ENCODE data around the gene CENPS. TPM values are rescaled to one million over a fixed set of nuclear protein-coding genes. Genes with fewer than 3 reads are reported as not detected.
"Not testable (repeated sequence)": the region's sequence is repeated elsewhere in the genome, so short reads cannot be mapped to it uniquely, and the experiment has no call there.

Gene CENPS
- total RNA-seq, 1 experiment from 2014 or later: 16.3 TPM

DNA sequence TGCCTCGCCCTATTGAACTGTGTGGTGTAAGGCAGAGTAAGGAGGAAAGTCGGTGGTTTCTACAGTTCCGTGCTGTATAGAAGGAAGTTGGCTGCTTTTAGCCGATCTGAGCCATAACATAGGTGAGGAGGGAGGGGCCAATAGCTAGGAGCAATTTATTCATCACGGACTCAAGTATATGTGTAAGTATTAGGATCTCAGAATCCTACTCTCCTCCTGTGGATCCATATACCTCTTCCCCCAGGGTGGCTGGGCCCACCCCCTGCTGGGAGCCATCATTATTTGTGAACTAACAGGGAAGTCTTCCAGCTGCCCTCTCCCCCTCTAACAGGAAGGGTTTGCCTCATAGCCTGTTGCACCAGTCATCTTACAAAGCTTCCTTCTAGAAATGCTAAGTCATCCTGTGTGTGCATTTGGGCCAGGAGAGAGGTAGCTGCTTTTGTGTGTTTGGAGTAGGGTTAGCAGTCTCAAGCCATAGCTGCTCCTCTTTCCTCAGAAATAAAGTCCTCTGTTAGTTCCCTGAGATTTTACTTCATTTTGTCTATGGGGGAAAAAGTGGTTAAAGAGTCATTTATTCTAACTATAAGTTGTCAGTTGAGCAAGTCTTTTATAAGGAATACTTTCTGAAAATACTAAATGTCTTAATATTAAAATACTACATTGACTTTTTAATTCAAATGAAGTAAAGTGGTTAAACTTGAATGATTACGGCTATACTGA is 14.9 kb upstream of the CENPS start:
- BruUV-seq (replicated peaks): no TSS peak
- peaks cover 6% of the 10 kb centered on the region; the same call in 1 of the 2 replicates for H3K4me1 ChIP-seq (ENCODE audit: insufficient read depth, low read length)
- DNase-seq (peak; percentile 47), ATAC-seq (peak; percentile 18; the same call in 1 of the 2 replicates)
- intact Hi-C loops (cut with micrococcal nuclease): no loop called here
- TF ChIP-seq, protein P1, sequence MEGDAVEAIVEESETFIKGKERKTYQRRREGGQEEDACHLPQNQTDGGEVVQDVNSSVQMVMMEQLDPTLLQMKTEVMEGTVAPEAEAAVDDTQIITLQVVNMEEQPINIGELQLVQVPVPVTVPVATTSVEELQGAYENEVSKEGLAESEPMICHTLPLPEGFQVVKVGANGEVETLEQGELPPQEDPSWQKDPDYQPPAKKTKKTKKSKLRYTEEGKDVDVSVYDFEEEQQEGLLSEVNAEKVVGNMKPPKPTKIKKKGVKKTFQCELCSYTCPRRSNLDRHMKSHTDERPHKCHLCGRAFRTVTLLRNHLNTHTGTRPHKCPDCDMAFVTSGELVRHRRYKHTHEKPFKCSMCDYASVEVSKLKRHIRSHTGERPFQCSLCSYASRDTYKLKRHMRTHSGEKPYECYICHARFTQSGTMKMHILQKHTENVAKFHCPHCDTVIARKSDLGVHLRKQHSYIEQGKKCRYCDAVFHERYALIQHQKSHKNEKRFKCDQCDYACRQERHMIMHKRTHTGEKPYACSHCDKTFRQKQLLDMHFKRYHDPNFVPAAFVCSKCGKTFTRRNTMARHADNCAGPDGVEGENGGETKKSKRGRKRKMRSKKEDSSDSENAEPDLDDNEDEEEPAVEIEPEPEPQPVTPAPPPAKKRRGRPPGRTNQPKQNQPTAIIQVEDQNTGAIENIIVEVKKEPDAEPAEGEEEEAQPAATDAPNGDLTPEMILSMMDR (conservative IDR thresholded peaks at IDR 0.05; ENCODE audit: low read depth, low read length): no peak
- TF ChIP-seq EZH2phosphoT487 (IDR thresholded peaks at IDR 0.05; ENCODE audit: borderline replicate concordance, low read length) (no peak), EZH2 (IDR thresholded peaks at IDR 0.05; ENCODE audit: low read length, unreplicated experiment) (no peak)
- H3K4me2 ChIP-seq (ENCODE audit: low read length): no peak overlapping the region
- peak overlapping the region; percentile 28 for H3K9ac ChIP-seq (ENCODE audit: low read length)
- no peaks in the 10 kb centered on the region for H3K79me2 ChIP-seq (ENCODE audit: low read length)
- H2AFZ ChIP-seq (ENCODE audit: low read length): no peak overlapping the region
- no peaks in the 10 kb centered on the region for H3F3A ChIP-seq (ENCODE audit: low read length, unreplicated experiment)
- H3K36me3 ChIP-seq (ENCODE audit: low read depth, low read length): peaks cover 81% of the 10 kb centered on the region
- peak overlapping the region; percentile 52 for H3K27ac ChIP-seq (ENCODE audit: low read length)
- no peaks in the 10 kb centered on the region for H4K20me1 ChIP-seq (ENCODE audit: low read length)
- H3K27me3 ChIP-seq (ENCODE audit: low read length): no peaks in the 10 kb centered on the region
- CTCF ChIA-PET: no interaction called here
- no peak overlapping the region for H3K4me3 ChIP-seq (ENCODE audit: low read length)
- POLR2A ChIA-PET (ENCODE audit: unreplicated experiment): no interaction called here
- H3K9me3 ChIP-seq (ENCODE audit: low read length): no peaks in the 10 kb centered on the region
- H3K9me2 ChIP-seq (replicated peaks; ENCODE audit: low read length): no peaks in the 10 kb centered on the region

DNA sequence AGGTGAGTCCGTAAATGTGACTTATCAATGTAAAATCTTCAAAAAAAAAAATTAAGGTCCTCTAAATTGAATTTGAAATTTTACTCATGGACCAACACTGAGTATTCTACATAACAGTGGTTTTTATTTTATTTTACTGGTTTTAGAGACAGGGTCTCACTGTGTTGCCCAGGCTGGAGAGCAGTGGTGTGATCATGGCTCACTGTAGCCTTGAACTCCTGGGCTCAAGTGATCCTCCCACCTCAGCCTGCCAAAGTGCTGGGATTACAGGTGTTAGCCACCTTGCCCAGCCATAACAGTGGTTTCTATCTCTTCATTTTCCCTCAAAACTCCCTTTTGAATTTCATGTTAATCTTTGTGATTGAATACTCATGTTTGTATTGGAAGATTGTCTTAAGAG is 14.3 kb upstream of the CENPS start:
- DNase-seq; intact Hi-C loops (cut with micrococcal nuclease); H3K27me3 ChIP-seq (ENCODE audit: low read length); ATAC-seq; H3K4me1 ChIP-seq (ENCODE audit: insufficient read depth, low read length); H3F3A ChIP-seq (ENCODE audit: low read length, unreplicated experiment); H4K20me1 ChIP-seq (ENCODE audit: low read length); CTCF ChIA-PET; POLR2A ChIA-PET (ENCODE audit: unreplicated experiment); H3K9me3 ChIP-seq (ENCODE audit: low read length); H3K9me2 ChIP-seq (replicated peaks; ENCODE audit: low read length); H3K4me3 ChIP-seq (ENCODE audit: low read length); H2AFZ ChIP-seq (ENCODE audit: low read length); H3K4me2 ChIP-seq (ENCODE audit: low read length); BruUV-seq (replicated peaks); H3K79me2 ChIP-seq (ENCODE audit: low read length): not testable (repeated sequence)
- Histone ChIP-seq H3K27ac (ENCODE audit: low read length) (peak overlapping the region; percentile 52), H3K9ac (ENCODE audit: low read length) (peak overlapping the region; percentile 28), H3K36me3 (ENCODE audit: low read depth, low read length) (peaks cover 77% of the 10 kb centered on the region)

GRCh38 chr1:10418741-10419140 is 11.5 kb upstream of the CENPS start:
- H2AFZ ChIP-seq (ENCODE audit: low read length); H3K4me3 ChIP-seq (ENCODE audit: low read length); POLR2A ChIA-PET (ENCODE audit: unreplicated experiment); H3K9me2 ChIP-seq (replicated peaks; ENCODE audit: low read length); H3K79me2 ChIP-seq (ENCODE audit: low read length); ATAC-seq; H3K4me1 ChIP-seq (ENCODE audit: insufficient read depth, low read length); intact Hi-C loops (cut with micrococcal nuclease); H3K4me2 ChIP-seq (ENCODE audit: low read length); BruUV-seq (replicated peaks); DNase-seq; CTCF ChIA-PET; H3K9me3 ChIP-seq (ENCODE audit: low read length); H3K27ac ChIP-seq (ENCODE audit: low read length); H4K20me1 ChIP-seq (ENCODE audit: low read length); H3K27me3 ChIP-seq (ENCODE audit: low read length); H3K9ac ChIP-seq (ENCODE audit: low read length); H3F3A ChIP-seq (ENCODE audit: low read length, unreplicated experiment): not testable (repeated sequence)
- peaks cover 53% of the 10 kb centered on the region for H3K36me3 ChIP-seq (ENCODE audit: low read depth, low read length)

- no peaks in the 10 kb centered on the region for H4K20me1 ChIP-seq (ENCODE audit: low read length)
- BruUV-seq (replicated peaks): no TSS peak
Measured at GRCh38 chr1:10419351-10419750, 10.9 kb upstream of the CENPS start.

More at GRCh38 chr1:10419351-10419750, 10.9 kb upstream of the CENPS start:
- Histone ChIP-seq H3K9me2 (replicated peaks; ENCODE audit: low read length) (no peaks in the 10 kb centered on the region), H3K9ac (ENCODE audit: low read length) (no peak overlapping the region), H3K36me3 (ENCODE audit: low read depth, low read length) (peaks cover 47% of the 10 kb centered on the region), H3K27ac (ENCODE audit: low read length) (no peak overlapping the region), H3K4me2 (ENCODE audit: low read length) (no peak overlapping the region), H3K4me3 (ENCODE audit: low read length) (no peak overlapping the region), H2AFZ (ENCODE audit: low read length) (no peak overlapping the region), H3K27me3 (ENCODE audit: low read length) (no peaks in the 10 kb centered on the region), H3K79me2 (ENCODE audit: low read length) (no peaks in the 10 kb centered on the region), H3K9me3 (ENCODE audit: low read length) (no peaks in the 10 kb centered on the region), H3F3A (ENCODE audit: low read length, unreplicated experiment) (no peaks in the 10 kb centered on the region), H3K4me1 (ENCODE audit: insufficient read depth, low read length) (peaks cover 6% of the 10 kb centered on the region; the same call in 1 of the 2 replicates)
- ATAC-seq (no peak), DNase-seq (no peak)
- POLR2A ChIA-PET (ENCODE audit: unreplicated experiment): no interaction called here
- TF ChIP-seq EZH2 (IDR thresholded peaks at IDR 0.05; ENCODE audit: low read length, unreplicated experiment): no peak
- no peak for TF ChIP-seq EZH2phosphoT487 (IDR thresholded peaks at IDR 0.05; ENCODE audit: borderline replicate concordance, low read length)
- TF ChIP-seq, protein P1 (conservative IDR thresholded peaks at IDR 0.05; ENCODE audit: low read depth, low read length): no peak
- CTCF ChIA-PET: no interaction called here
- intact Hi-C loops (cut with micrococcal nuclease): no loop called here

Measured in PC-3 (cell line).